NCI-H146 (cell line): Measurements from ENCODE around the gene PRIMA1.

Experiments
- DNase-seq: peaks from one replicate; lab custom pipeline; 2025; lab: John Stamatoyannopoulos, UW

PRIMA1 gene

GRCh38 chr14:93753647-93754046, 34.6 kb downstream of the PRIMA1 start:
- DNase-seq = no peak

GRCh38 chr14:93752980-93753561, 35.2 kb downstream of the PRIMA1 start:
- DNase-seq = no peak

- no peak for DNase-seq
Observed at GRCh38 chr14:93751946-93752655, 36.2 kb downstream of the PRIMA1 start.

- no peak for DNase-seq
Observed at GRCh38 chr14:93749076-93749420, 39.2 kb downstream of the PRIMA1 start.

GRCh38 chr14:93748208-93749075, 39.8 kb downstream of the PRIMA1 start:
- DNase-seq = no peak

GRCh38 chr14:93747560-93747959, 40.7 kb downstream of the PRIMA1 start:
- DNase-seq = no peak

- no peak for DNase-seq
Observed at GRCh38 chr14:93747102-93747501, 41.2 kb downstream of the PRIMA1 start.

DNA sequence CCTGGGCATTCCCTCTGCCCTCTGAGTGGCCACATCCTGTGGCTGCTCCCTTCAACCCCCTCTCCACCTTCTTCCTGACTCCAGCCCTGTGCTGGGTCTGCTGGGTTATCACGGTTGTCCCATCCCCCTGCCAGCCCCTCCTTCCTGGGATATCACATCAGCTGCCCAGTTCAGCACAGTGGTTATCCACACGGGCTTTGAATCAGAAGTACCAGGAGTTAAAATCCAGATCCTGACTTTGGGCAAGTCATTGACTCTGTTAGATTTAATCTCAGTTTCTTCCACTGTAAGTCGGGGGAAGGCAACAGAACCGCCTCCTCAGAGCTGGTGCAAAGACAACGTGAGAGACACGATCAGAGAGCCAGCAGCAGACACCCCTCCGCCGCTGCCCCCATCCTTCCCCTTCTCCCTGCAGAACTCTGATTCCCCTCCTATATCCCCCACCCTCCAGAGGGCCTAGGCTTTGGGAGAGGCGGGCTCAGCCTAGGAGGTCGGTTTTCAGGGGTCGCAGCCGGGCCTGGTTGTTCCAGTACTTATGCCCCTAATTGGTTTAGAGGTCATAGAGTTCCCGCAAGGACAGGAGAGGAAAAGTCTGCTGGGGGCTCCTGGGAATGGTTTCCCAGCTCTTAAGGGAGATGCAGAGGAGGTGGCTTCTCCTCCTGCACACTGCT, 42.5 kb downstream of the PRIMA1 start:
- DNase-seq = no peak

DNA sequence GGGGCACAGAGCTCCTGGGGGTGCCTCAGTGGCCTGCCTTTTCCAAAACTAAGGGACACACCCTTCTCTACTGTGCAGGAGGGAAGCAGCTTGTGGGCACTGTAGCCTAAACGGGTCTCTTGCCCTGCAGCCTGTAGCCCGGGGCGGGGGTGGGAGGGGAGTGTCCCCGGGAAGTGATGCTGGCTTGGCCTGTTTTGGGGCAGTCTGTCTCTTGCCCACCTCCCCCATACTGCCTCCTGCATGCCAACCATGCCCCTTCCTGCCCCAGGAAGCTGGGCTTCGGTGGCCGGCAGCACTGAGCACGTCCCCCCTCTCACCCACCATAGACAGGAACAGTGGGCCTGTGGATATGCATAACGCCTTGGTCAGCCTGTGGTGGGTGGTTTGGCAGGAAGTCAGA, 43.4 kb downstream of the PRIMA1 start:
- DNase-seq = no peak

GRCh38 chr14:93744176-93744575, 44.1 kb downstream of the PRIMA1 start:
- no peak for DNase-seq

GRCh38 chr14:93743270-93744060, 44.8 kb downstream of the PRIMA1 start:
- no peak for DNase-seq

DNA sequence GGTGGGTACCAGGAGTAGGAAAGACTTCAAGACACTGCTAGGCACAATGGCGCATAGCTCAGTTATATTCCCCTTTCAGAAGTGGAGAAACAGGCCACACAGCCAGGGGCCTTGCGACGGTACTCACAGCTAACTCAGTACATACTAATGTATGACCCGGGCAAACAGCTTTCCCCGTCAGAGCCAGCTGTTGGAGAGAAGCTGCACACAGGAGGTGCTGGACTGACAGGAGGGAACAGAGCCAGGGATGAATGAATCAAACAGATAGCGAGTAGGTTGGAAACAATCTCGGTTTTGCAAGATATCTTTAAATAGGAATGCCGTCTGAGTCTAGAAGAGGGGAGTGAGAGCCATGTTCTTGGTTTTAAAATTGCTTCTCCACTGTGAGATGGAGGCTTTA, 45.5 kb downstream of the PRIMA1 start:
- no peak for DNase-seq

DNA sequence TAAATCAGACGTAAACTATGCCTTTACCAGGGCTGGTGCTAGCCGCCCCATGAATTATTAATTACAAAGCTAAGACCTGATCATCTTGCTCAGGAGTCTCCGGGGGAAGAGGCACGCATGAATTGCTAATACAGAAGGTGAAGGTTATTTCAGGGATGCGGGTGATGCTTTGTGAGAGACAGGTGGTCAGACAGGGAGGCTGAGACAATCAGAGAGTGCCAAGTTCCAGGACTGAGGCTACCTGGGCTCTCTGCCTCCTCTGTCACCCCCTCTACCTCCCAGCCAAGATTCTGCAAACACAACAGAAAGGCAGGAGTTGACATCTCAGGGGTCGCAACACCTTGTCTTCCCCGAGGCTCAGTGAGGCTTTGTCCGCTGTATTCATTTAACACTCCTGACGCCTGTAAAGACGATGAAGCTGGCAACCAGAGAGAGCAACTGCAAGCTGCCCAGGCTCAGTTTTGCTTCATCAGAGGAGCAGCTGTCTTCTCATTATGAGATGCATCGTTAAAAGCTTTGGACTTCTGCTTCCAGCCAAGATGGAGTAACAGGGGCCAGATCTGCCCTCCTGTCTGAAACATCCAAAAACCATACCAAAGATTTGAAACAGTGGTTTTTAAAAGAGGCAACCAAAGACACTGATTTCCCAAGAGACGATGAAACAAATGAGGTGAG, 46.6 kb downstream of the PRIMA1 start:
- DNase-seq = no peak

- no peak for DNase-seq
Observed at GRCh38 chr14:93737634-93738033, 50.7 kb downstream of the PRIMA1 start.

- DNase-seq = no peak
Observed at GRCh38 chr14:93736378-93737014, 51.8 kb downstream of the PRIMA1 start.

DNA sequence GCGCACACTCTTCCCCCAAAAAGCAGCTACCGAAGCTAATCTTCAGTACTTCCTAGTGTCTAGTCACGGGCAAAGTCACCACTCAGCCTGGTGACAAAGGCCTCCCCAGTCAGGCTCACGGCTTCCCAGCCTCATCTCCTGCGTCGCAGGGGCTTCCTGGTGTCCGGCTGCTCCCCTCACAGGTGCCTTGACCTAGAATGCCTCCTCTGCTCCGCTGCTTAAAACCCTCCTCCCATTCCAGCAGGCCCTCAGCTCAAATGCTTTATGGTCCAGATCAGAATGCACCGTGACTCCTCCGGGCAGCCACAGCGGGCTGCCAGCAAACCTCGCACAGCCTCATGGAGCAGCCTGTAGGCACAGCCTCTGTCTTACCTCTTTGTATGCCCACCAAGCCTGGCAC, 53.1 kb downstream of the PRIMA1 start:
- no peak for DNase-seq

DNA sequence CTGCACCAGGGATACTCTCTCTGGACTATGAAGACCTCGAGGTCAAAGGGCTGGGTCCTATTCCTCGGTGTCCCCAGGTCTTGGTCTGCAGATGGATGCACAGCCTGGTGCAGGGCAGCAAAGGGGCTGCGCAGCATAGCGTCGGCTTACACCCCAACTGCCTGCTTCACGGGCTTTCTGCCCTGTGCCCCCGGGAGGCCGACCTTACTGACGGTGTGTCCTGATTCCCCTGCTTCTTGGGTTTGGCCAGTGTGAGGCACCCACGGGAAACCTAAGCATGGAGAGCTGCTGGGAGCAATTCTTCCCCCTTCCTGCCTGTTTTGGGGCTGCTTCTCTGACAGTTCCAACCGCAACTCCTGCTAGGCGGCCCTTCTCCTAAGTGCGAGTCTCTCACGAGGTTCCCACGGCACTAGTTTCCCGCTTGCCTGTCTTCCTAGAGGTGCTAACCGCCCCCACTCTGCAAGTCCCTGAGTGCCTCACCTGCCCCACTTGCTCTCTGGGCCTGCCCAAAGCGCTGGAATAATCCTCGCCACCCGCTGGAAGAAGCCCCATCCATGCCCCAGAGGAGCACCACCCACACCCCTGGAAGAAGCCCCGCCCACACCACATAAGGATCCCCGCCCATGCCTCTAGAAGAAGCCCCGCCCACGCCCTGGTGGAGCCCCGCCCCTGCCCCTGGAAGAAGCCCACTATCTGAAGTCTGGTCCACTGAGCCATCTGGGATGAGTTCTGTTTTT, 54.0 kb downstream of the PRIMA1 start:
- peak; percentile 10 for DNase-seq

DNA sequence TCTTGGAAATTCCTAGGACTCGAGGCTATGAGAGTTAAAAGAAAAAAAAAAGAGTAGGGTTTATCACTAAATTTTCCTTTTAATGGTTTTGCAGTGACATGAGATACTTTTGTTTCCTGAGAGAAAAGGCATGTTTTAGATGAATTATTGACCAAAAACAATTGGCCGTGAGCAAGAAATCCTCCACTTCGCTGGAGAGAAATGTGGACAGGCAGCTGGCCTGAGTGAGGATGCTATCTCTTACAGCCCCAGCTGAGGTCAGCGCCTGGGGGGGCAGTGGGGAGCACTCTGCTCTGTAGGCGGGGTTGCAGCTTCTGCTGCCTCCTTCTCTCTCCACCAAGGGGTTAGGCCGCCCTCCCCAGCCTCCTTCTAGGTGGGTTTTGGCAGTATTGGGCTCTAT, 54.7 kb downstream of the PRIMA1 start:
- DNase-seq = no peak

DNA sequence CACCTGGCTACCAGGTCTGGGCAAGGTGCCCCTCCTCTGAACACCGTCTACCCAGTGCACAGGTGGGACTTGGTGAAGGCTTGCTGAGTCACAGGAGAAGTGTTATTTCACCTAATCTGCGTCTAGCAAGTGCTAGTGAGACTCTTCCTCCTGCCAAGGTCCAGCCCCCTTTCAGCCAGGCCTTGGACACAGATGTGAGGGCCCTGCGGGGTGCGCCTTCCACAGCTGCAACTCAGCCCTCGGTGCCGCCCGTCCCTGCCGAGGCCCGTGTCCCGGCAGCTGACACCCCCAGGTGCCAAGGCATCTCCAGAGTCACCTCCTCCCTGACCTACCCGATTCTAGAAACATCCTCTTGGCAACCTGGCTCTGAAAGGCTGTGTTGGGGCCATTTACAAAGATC, 55.1 kb downstream of the PRIMA1 start:
- no peak for DNase-seq

DNA sequence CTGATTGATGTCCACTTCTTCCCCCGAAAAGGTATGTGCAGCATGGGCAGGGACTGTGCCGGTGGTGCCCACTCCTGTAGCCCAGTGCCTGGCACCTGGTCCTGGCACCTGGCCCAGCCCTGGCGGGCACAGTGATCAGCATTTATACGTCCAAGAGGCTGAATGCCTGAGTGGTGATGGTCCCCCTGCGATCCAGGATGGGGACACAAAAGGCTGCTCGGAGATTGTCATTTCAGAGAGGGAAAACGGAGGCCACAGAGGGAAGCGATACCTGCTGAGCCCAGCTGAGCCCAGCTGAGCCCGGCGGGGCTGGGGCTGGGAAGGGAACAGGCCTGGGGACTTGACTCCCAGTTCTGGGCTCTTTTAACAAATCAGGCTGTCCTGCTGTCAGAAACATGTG, 55.8 kb downstream of the PRIMA1 start:
- no peak for DNase-seq
